ENCODE results near the gene PLPP6.
"Not testable (repeated sequence)": the region's sequence is repeated elsewhere in the genome, so short reads cannot be mapped to it uniquely, and the experiment has no call there.

The PLPP6 gene

GRCh38 chr9:4662108-4662988 lies at the start of gene PLPP6:
Gene PLPP6 (plus strand): TSS chr9:4662294. CDS start chr9:4662376, 82 bp downstream.
- peak; percentile 79 for DNase-seq

- no peak for DNase-seq
Observed at GRCh38 chr9:4614627-4615026, 47.5 kb upstream of the PLPP6 start.

- DNase-seq: no peak
Observed at GRCh38 chr9:4615251-4615650, 46.8 kb upstream of the PLPP6 start.

- no peak for DNase-seq
Observed at GRCh38 chr9:4615778-4616177, 46.3 kb upstream of the PLPP6 start.

- DNase-seq: no peak
Observed at GRCh38 chr9:4617752-4618151, 44.3 kb upstream of the PLPP6 start.

GRCh38 chr9:4618700-4619099 lies 43.4 kb upstream of the PLPP6 start:
- no peak for DNase-seq

GRCh38 chr9:4620057-4620765 lies 41.9 kb upstream of the PLPP6 start:
- no peak for DNase-seq

- no peak for DNase-seq
Observed at GRCh38 chr9:4620881-4621555, 41.1 kb upstream of the PLPP6 start.

GRCh38 chr9:4622016-4622415 lies 40.1 kb upstream of the PLPP6 start:
- no peak for DNase-seq

GRCh38 chr9:4630836-4631235 lies 31.3 kb upstream of the PLPP6 start:
- no peak for DNase-seq

- no peak for DNase-seq
Observed at GRCh38 chr9:4638968-4639367, 23.1 kb upstream of the PLPP6 start.

GRCh38 chr9:4639420-4639819 lies 22.7 kb upstream of the PLPP6 start:
- DNase-seq: no peak

- peak; percentile 53 for DNase-seq
Observed at GRCh38 chr9:4640027-4640426, 22.1 kb upstream of the PLPP6 start.

- no peak for DNase-seq
Observed at GRCh38 chr9:4642351-4642750, 19.7 kb upstream of the PLPP6 start.

GRCh38 chr9:4654084-4654483 lies 8.0 kb upstream of the PLPP6 start:
- DNase-seq: peak; percentile 19

- no peak for DNase-seq
Observed at GRCh38 chr9:4654538-4654937, 7.6 kb upstream of the PLPP6 start.

- DNase-seq: not testable (repeated sequence)
Observed at GRCh38 chr9:4656196-4656595, 5.9 kb upstream of the PLPP6 start.

GRCh38 chr9:4656621-4657020 lies 5.5 kb upstream of the PLPP6 start:
- no peak for DNase-seq

- no peak for DNase-seq
Observed at GRCh38 chr9:4657426-4658159, 4.5 kb upstream of the PLPP6 start.

GRCh38 chr9:4660665-4661064 lies 1.4 kb upstream of the PLPP6 start:
- not testable (repeated sequence) for DNase-seq

- no peak for DNase-seq
Observed at GRCh38 chr9:4661165-4661564, 929 bp upstream of the PLPP6 start.

GRCh38 chr9:4661611-4662010 lies 483 bp upstream of the PLPP6 start:
- peak; percentile 30 for DNase-seq

All from CD4-positive, alpha-beta T cell treated with Interleukin-10 for 1 hour (primary cell).